GM19455 (cell line): ENCODE data around the gene FGGY.
"Not testable (repeated sequence)": the region's sequence is repeated elsewhere in the genome, so short reads cannot be mapped to it uniquely, and the experiment has no call there.

Experiments
- ATAC-seq: cut with Tn5 transposase; IDR thresholded peaks from one replicate; pipeline ENCODE4 v1.9.1; 2021; ENCODE audit not compliant: unreplicated experiment

Gene FGGY

GRCh38 chr1:59718064-59718988, 421.4 kb downstream of the FGGY start:
- ATAC-seq, result no peak

GRCh38 chr1:59718989-59719360, 422.1 kb downstream of the FGGY start:
- ATAC-seq, result no peak

- ATAC-seq, result no peak
Measured at GRCh38 chr1:59720326-59721115, 423.6 kb downstream of the FGGY start.

DNA sequence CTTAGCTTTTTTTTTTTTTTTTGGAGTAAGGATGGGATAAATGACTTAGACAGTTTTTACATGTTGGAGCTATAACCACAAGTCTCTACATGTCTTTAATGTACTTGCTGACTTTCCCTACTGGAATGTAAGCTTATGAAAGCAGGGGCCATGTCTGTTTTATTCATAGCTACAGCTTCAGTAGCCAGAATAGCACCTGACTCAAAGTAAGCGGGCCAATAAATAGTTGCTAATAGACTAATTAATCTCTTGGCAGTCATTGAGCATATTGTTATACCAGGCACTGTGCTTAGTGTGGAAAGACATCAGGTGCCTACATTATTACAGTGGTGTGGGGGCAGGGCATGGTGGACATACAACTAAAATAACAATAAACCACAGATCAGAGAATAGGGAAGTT, 433.4 kb downstream of the FGGY start:
- ATAC-seq, result no peak

- no peak for ATAC-seq
Measured at GRCh38 chr1:59730759-59731478, 434.0 kb downstream of the FGGY start.

GRCh38 chr1:59731591-59731990, 434.7 kb downstream of the FGGY start:
- no peak for ATAC-seq

DNA sequence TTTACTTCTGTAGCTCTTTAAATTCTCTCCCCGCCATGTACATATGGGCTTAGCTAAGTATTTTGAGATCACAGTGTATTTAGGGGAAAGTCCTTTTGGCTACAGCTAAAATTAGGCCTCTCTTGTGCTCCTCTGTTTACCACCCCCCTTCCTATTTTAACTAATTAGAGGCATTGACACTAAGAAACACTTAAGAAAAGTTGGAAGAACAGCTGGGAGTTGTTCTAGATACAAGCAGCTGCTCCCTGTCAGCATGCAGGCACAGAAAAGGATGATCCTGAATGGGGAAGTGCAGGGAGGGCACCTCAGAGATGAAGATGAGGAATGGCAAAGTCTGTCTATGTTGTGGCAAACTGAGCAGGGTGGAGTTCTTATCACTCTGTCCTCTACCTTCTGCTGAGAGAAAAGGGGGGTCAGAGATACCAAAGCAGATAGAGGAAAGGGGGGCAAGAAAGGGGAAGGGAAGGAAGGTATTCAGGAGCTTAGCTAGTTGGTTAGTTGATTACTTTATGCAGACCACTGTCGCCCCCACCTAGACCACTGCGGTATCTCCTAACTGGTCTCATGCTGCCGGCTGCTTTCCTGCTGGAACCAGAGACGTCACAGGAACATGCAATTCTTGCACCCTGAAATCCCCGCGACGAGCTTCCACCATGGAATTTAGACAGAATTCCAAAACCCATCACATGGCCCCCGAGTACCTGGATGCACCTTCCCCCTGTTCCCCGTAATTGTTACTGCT, 435.5 kb downstream of the FGGY start:
- no peak for ATAC-seq

GRCh38 chr1:59733443-59734141, 436.7 kb downstream of the FGGY start:
- ATAC-seq, result no peak

- not testable (repeated sequence) for ATAC-seq
Measured at GRCh38 chr1:59735927-59736326, 439.0 kb downstream of the FGGY start.

DNA sequence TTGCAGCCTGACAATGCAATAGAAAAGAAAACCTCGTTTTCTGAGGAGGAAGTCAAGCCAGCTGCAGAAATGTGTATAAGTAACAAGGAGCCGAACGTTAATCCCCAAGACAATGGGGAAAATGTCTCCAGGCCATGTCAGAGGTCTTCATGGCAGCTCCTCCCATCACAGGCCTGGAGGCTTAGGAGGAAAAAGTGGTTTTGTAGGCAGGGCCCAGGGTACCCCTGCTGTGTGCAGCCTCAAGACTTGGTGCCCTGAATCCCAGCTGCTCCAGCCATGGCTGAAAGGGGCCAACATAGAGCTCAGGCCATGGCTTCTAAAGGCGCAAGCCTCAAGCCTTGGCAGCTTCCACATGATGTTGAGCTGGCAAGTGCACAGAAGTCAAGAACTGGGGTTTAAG, 439.9 kb downstream of the FGGY start:
- no peak for ATAC-seq

DNA sequence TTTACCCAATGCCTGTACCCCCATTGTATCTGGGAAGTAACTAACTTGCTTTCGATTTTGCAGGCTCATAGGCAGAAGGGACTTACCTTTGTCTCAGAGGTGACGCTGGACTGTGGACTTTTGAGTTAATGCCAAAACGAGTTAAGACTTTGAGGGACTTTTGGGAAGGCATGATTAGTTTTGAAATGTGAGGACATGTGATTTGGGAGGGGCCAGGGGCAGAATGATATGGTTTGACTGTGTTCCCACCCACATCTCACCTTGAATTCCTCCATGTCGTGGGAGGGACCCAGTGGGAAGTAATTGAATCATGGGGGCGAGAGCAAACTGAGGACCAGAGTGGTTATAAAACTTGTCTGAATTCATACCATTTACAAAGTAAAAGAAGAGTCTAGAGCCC, 440.7 kb downstream of the FGGY start:
- ATAC-seq, result no peak

GRCh38 chr1:59738152-59738551, 441.3 kb downstream of the FGGY start:
- no peak for ATAC-seq

- ATAC-seq, result no peak
Measured at GRCh38 chr1:59738591-59739015, 441.7 kb downstream of the FGGY start.

DNA sequence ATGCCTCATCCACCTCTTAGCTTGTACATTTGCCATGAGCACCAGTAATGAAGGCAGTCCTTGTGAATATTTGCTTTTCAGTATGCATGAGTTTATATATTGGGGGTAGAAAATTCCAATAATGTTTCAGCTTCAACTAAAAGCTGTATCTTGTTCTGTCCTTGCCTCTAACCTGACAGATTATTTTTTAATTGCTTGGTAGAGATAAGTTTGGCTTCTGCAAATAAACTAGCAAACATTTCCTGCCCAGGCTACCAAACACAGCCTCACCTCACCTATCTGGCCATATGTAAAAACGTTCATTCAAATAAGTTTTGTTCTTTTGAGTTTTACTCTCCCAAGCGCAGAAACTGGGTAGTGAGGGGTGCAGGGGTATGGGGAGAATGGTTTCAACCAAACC, 442.2 kb downstream of the FGGY start:
- no peak for ATAC-seq

GRCh38 chr1:59742526-59742925, 445.6 kb downstream of the FGGY start:
- ATAC-seq, result no peak

- no peak for ATAC-seq
Measured at GRCh38 chr1:59743324-59744091, 446.6 kb downstream of the FGGY start.

GRCh38 chr1:59747420-59748024, 450.6 kb downstream of the FGGY start:
- ATAC-seq, result no peak

DNA sequence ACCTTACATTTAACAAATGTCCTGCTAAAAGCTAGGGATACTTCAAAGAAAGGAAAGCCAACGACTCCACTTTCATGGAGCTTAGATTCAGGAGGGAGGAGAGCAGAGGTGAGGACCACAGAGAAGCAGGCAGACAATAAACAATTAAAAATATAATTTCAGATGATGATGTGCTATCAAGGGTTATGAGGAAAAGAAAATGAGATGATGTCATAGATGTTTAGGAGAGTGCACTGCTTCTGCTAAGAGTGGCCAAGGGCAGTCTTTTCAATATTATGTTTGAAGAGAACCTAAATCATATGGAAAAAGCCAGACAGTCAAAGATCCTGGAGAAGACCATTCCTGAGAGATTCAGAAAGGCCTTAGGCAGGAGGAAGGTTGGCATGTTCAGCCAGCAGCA, 451.2 kb downstream of the FGGY start:
- no peak for ATAC-seq
